Neural cell (in vitro differentiated cells): Measurements from ENCODE around the gene ADCY5. TPM values are rescaled to one million over a fixed set of nuclear protein-coding genes. Genes with fewer than 3 reads are reported as not detected.

Source experiments
- H2AFZ ChIP-seq: fragments of 200-600, 300-800 bp; sonication (generic), shearing (Covaris generic); 2 replicates; pipeline ENCODE4 v1.6.0; 2014; ENCODE audit warnings: low read depth, mild to moderate bottlenecking, antibody characterized with exemption, low read length, moderate library complexity
- H3F3A ChIP-seq: fragments of 200-600 bp; shearing (Covaris generic); 2 replicates; pipeline ENCODE4 v1.6.1; 2016; ENCODE audit warnings: mild to moderate bottlenecking, moderate library complexity, mixed read lengths, antibody characterized with exemption, low read length; ENCODE audit not compliant: insufficient read depth, poor library complexity, severe bottlenecking
- H3K27ac ChIP-seq: fragments of 200-600, 300-800 bp; sonication (generic), shearing (Covaris generic); 2 replicates; pipeline ENCODE4 v1.5.1; 2014; ENCODE audit warnings: mild to moderate bottlenecking, low read length, moderate library complexity
- H3K27me3 ChIP-seq: fragments of 300-800, 200-600 bp; sonication (generic), shearing (Covaris generic); 2 replicates; pipeline ENCODE4 v1.6.0; 2014; ENCODE audit warnings: mild to moderate bottlenecking, low read depth, low read length, moderate library complexity; ENCODE audit not compliant: insufficient read depth
- H3K36me3 ChIP-seq: fragments of 300-800, 200-600 bp; sonication (generic), shearing (Covaris generic); 2 replicates; pipeline ENCODE4 v1.5.1; 2014; ENCODE audit warnings: mild to moderate bottlenecking, antibody characterized with exemption, low read length, moderate library complexity; ENCODE audit not compliant: insufficient read depth
- H3K4me2 ChIP-seq: fragments of 300-800, 200-600 bp; sonication (generic), shearing (Covaris generic); 2 replicates; pipeline ENCODE4 v1.6.0; 2014; ENCODE audit warnings: mild to moderate bottlenecking, low read length
- H3K4me3 ChIP-seq: fragments of 300-800, 200-600 bp; sonication (generic), shearing (Covaris generic); 2 replicates; pipeline ENCODE4 v1.5.1; 2014; ENCODE audit warnings: mild to moderate bottlenecking, low read length, moderate library complexity
- H3K79me2 ChIP-seq: fragments of 200-600 bp; shearing (Covaris generic); replicated peaks from 2 replicates; pipeline ENCODE4 v1.6.0; 2014; ENCODE audit warnings: mild to moderate bottlenecking, low read length, moderate library complexity; ENCODE audit not compliant: insufficient read depth
- H3K9ac ChIP-seq: fragments of 300-800, 200-600 bp; sonication (generic), shearing (Covaris generic); 2 replicates; pipeline ENCODE4 v1.6.1; 2016; ENCODE audit warnings: mild to moderate bottlenecking, low read length, mixed read lengths
- H3K9me2 ChIP-seq: fragments of 200-600 bp; shearing (Covaris generic); 2 replicates; pipeline ENCODE4 v1.6.1; 2016; ENCODE audit warnings: mild to moderate bottlenecking, low read length, mixed read lengths; ENCODE audit not compliant: insufficient read depth
- H3K9me3 ChIP-seq: fragments of 200-600, 300-800 bp; sonication (generic), shearing (Covaris generic); 2 replicates; pipeline ENCODE4 v1.6.1; 2016; ENCODE audit warnings: mild to moderate bottlenecking, mixed run types, low read length, moderate library complexity, mixed read lengths
- H4K20me1 ChIP-seq: fragments of 200-600 bp; shearing (Covaris generic); 2 replicates; pipeline ENCODE4 v1.6.1; 2016; ENCODE audit warnings: mild to moderate bottlenecking, mixed run types; ENCODE audit not compliant: insufficient read depth
- EP300 ChIP-seq: fragments of 450-650 bp; conservative IDR thresholded peaks from 2 replicates; pipeline ENCODE4 v1.6.1; 2014; ENCODE audit warnings: antibody characterized with exemption, mild to moderate bottlenecking, moderate library complexity; ENCODE audit not compliant: poor library complexity, severe bottlenecking
- EZH2 ChIP-seq: fragments of 200-600, 300-800 bp; shearing (Covaris generic), sonication (generic); IDR thresholded peaks from 2 replicates; pipeline ENCODE4 v1.6.1; 2014; ENCODE audit warnings: antibody characterized with exemption, low read length, borderline replicate concordance, mild to moderate bottlenecking; ENCODE audit not compliant: insufficient read depth, poor library complexity, severe bottlenecking
- MXI1 ChIP-seq: fragments of 450-650 bp; conservative IDR thresholded peaks from 2 replicates; pipeline ENCODE4 v1.6.1; 2014; ENCODE audit warnings: antibody characterized with exemption, mild to moderate bottlenecking; ENCODE audit not compliant: poor library complexity, severe bottlenecking
- POLR2AphosphoS5 ChIP-seq: IDR thresholded peaks from 2 replicates; pipeline ENCODE4 v1.6.1; 2012
- RAD21 ChIP-seq: fragments of 450-650 bp; conservative IDR thresholded peaks from 2 replicates; pipeline ENCODE4 v1.6.1; 2014; ENCODE audit warnings: antibody characterized with exemption, mild to moderate bottlenecking, moderate library complexity
- REST ChIP-seq: IDR thresholded peaks from 2 replicates; pipeline ENCODE4 v1.6.1; 2012; ENCODE audit warnings: borderline replicate concordance
- SMC3 ChIP-seq: fragments of 450-650 bp; conservative IDR thresholded peaks from 2 replicates; pipeline ENCODE4 v1.6.1; 2014; ENCODE audit warnings: antibody characterized with exemption, mild to moderate bottlenecking, moderate library complexity; ENCODE audit not compliant: poor library complexity
- TAF1 ChIP-seq: IDR thresholded peaks from 2 replicates; pipeline ENCODE4 v1.6.1; 2012; ENCODE audit warnings: low read depth
- polyA plus RNA-seq: library from polyadenylated mRNA; depleted of rRNA; stranded (reverse); fragments of >200 nt; gene quantifications from 2 replicates; pipeline ENCODE4 v1.2.3, GENCODE V29; 2014
- TF ChIP-seq, protein P1 (sequence below): fragments of 450-650 bp; IDR thresholded peaks from 2 replicates; pipeline ENCODE4 v1.5.1; 2014; ENCODE audit warnings: antibody characterized with exemption, mild to moderate bottlenecking, moderate library complexity; ENCODE audit not compliant: poor library complexity, severe bottlenecking

Gene ADCY5
- polyA plus RNA-seq, 1 donor from 2014 or later, result 7.7 TPM

- Histone ChIP-seq H3K4me2 (no peak overlapping the region), H3K79me2 (no peaks in the 10 kb centered on the region), H3K27ac (no peak overlapping the region), H3K9me3 (no peaks in the 10 kb centered on the region), H3K9me2 (no peaks in the 10 kb centered on the region), H3F3A (no peaks in the 10 kb centered on the region), H4K20me1 (no peaks in the 10 kb centered on the region), H3K4me3 (no peak overlapping the region), H3K27me3 (no peaks in the 10 kb centered on the region), H3K36me3 (no peaks in the 10 kb centered on the region), H3K9ac (no peak overlapping the region), H2AFZ (no peak overlapping the region)
- TF ChIP-seq TAF1 (no peak), MXI1 (no peak)
Measured at GRCh38 chr3:123400169-123400568, 48.7 kb downstream of the ADCY5 start.

DNA sequence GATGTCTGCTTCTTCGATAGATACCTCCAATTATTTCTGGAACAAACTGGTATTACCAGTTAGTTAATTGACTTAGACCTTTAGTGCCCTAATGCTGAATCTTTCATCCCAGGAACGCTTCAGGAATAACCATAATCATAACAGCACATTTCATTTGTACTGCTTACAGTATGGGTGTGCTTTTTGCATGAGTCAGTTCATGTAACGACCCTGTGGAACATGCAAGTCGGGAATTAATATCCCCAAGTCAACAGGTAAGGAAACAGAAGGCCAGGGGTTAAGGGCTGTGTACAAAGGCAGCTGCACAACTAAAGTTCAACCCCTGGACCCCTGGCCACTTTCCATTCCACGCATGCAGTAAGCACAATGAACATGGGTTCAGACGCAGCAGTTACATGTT, 49.2 kb downstream of the ADCY5 start:
- Histone ChIP-seq H4K20me1 (no peaks in the 10 kb centered on the region), H3F3A (no peaks in the 10 kb centered on the region), H3K79me2 (no peaks in the 10 kb centered on the region), H3K9me2 (no peaks in the 10 kb centered on the region), H3K27me3 (no peaks in the 10 kb centered on the region), H3K27ac (no peak overlapping the region), H3K9ac (no peak overlapping the region), H2AFZ (no peak overlapping the region), H3K4me2 (no peak overlapping the region), H3K36me3 (no peaks in the 10 kb centered on the region), H3K9me3 (no peaks in the 10 kb centered on the region), H3K4me3 (no peak overlapping the region)
- TF ChIP-seq MXI1, result no peak
- no peak for TF ChIP-seq REST
- no peak for TF ChIP-seq EP300
- no peak for TF ChIP-seq POLR2AphosphoS5
- TF ChIP-seq, protein P1, sequence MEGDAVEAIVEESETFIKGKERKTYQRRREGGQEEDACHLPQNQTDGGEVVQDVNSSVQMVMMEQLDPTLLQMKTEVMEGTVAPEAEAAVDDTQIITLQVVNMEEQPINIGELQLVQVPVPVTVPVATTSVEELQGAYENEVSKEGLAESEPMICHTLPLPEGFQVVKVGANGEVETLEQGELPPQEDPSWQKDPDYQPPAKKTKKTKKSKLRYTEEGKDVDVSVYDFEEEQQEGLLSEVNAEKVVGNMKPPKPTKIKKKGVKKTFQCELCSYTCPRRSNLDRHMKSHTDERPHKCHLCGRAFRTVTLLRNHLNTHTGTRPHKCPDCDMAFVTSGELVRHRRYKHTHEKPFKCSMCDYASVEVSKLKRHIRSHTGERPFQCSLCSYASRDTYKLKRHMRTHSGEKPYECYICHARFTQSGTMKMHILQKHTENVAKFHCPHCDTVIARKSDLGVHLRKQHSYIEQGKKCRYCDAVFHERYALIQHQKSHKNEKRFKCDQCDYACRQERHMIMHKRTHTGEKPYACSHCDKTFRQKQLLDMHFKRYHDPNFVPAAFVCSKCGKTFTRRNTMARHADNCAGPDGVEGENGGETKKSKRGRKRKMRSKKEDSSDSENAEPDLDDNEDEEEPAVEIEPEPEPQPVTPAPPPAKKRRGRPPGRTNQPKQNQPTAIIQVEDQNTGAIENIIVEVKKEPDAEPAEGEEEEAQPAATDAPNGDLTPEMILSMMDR, result no peak
- TF ChIP-seq SMC3, result no peak
- TF ChIP-seq RAD21, result no peak
- TF ChIP-seq EZH2, result no peak
- TF ChIP-seq TAF1, result no peak
